IMR-90 (cell line): ENCODE measurements around the gene FCHSD2. TPM values are rescaled to one million over a fixed set of nuclear protein-coding genes. Genes with fewer than 3 reads are reported as not detected.

Experiments
- ATAC-seq: fragments of 200-7000 bp; cut with Tn5 transposase; 2 replicates; pipeline ENCODE4 v1.9.1; 2020; ENCODE audit warnings: low read depth, mild to moderate bottlenecking, moderate library complexity
- BruUV-seq: library from RNA; stranded (reverse); fragments of 400-500 nt; replicated peaks from 2 replicates; lab custom pipeline; 2021; lab: Mats Ljungman, UMichigan
- CTCF ChIA-PET: fragments of 300-600 bp; formaldehyde crosslinking; extraction: SDS; loops from one replicate; lab custom pipeline; 2021; ENCODE audit warnings: antibody characterized with exemption; lab: Yijun Ruan, JAX
- POLR2A ChIA-PET: fragments of 300-600 bp; sonication (Branson Sonifier 250); formaldehyde crosslinking; loops from one replicate; lab custom pipeline; 2022; ENCODE audit warnings: antibody characterized with exemption; ENCODE audit not compliant: unreplicated experiment; lab: Charles Lee
- DNase-seq: peaks from one replicate; pipeline ENCODE4 v3.0.0; 2013
- H2AFZ ChIP-seq: replicated peaks from 2 replicates; pipeline ENCODE3; 2013; ENCODE audit warnings: low read length, mild to moderate bottlenecking; ENCODE audit not compliant: poor library complexity
- H2AK5ac ChIP-seq: 2 replicates; pipeline ENCODE4 v1.6.1; 2013; ENCODE audit warnings: low read depth, low read length, inconsistent platforms
- H2AK9ac ChIP-seq: replicated peaks from 2 replicates; pipeline ENCODE3; 2013; ENCODE audit warnings: mild to moderate bottlenecking, low read depth, low read length, moderate library complexity; ENCODE audit not compliant: poor library complexity
- H2BK120ac ChIP-seq: 2 replicates; pipeline ENCODE4 v1.6.1; 2013; ENCODE audit warnings: low read depth, low read length, inconsistent platforms
- H2BK15ac ChIP-seq: 3 replicates; pipeline ENCODE4 v1.6.1; 2013; ENCODE audit warnings: low read depth, low read length, inconsistent platforms
- H2BK20ac ChIP-seq: 2 replicates; pipeline ENCODE4 v1.6.1; 2013; ENCODE audit warnings: low read depth, mild to moderate bottlenecking, inconsistent platforms, low read length, moderate library complexity
- H2BK5ac ChIP-seq: 2 replicates; pipeline ENCODE4 v1.6.1; 2013; ENCODE audit warnings: mild to moderate bottlenecking, low read depth, low read length, inconsistent platforms; ENCODE audit not compliant: poor library complexity, severe bottlenecking
- H3K14ac ChIP-seq: replicated peaks from 2 replicates; pipeline ENCODE4 v1.6.1; 2013; ENCODE audit warnings: low read depth, low read length, inconsistent platforms
- H3K18ac ChIP-seq: 2 replicates; pipeline ENCODE4 v1.6.1; 2013; ENCODE audit warnings: low read depth, low read length, control low read depth
- H3K23ac ChIP-seq: 2 replicates; pipeline ENCODE4 v1.6.1; 2013; ENCODE audit warnings: low read depth, low read length, inconsistent platforms
- H3K27ac ChIP-seq: 2 replicates; pipeline ENCODE4 v1.5.1; 2013; ENCODE audit warnings: mild to moderate bottlenecking, control low read depth, low read length; ENCODE audit not compliant: insufficient read depth
- H3K27me3 ChIP-seq: 2 replicates; pipeline ENCODE4 v1.6.1; 2013; ENCODE audit warnings: low read length; ENCODE audit not compliant: control insufficient read depth, insufficient read depth
- H3K36me3 ChIP-seq: 2 replicates; pipeline ENCODE4 v1.6.1; 2013; ENCODE audit warnings: low read length, mixed read lengths; ENCODE audit not compliant: control insufficient read depth, insufficient read depth
- H3K4ac ChIP-seq: 2 replicates; pipeline ENCODE4 v1.6.1; 2013; ENCODE audit warnings: low read depth, low read length, inconsistent platforms
- H3K4me1 ChIP-seq: 2 replicates; pipeline ENCODE4 v1.6.1; 2013; ENCODE audit warnings: low read length, mixed read lengths; ENCODE audit not compliant: control insufficient read depth, insufficient read depth
- H3K4me2 ChIP-seq: 2 replicates; pipeline ENCODE4 v1.6.1; 2013; ENCODE audit warnings: low read depth, mild to moderate bottlenecking, control low read depth, low read length, moderate library complexity
- H3K4me3 ChIP-seq: 2 replicates; pipeline ENCODE4 v1.5.1; 2013; ENCODE audit warnings: low read depth, mild to moderate bottlenecking, control low read depth, low read length, moderate library complexity; ENCODE audit not compliant: insufficient read depth
- H3K56ac ChIP-seq: 2 replicates; pipeline ENCODE4 v1.6.1; 2013; ENCODE audit warnings: low read length, inconsistent platforms; ENCODE audit not compliant: insufficient read depth; ENCODE audit errors: extremely low read depth
- H3K79me1 ChIP-seq, 2 experiments: 2 replicates each; pipeline ENCODE4 v1.6.1; 2013; ENCODE audit warnings: low read length in 2 of 2, inconsistent platforms in 1 of 2, low read depth in 1 of 2
- H3K9ac ChIP-seq: 2 replicates; pipeline ENCODE4 v1.6.1; 2013; ENCODE audit warnings: low read depth, low read length, control low read depth
- H3K9me1 ChIP-seq: 2 replicates; pipeline ENCODE4 v1.6.1; 2013; ENCODE audit warnings: low read length, inconsistent platforms; ENCODE audit not compliant: insufficient read depth
- H3K9me3 ChIP-seq: 2 replicates; pipeline ENCODE4 v1.6.1; 2013; ENCODE audit warnings: low read length; ENCODE audit not compliant: control insufficient read depth, insufficient read depth
- H4K20me1 ChIP-seq: 2 replicates; pipeline ENCODE4 v1.6.1; 2013; ENCODE audit warnings: low read length, inconsistent platforms; ENCODE audit not compliant: insufficient read depth
- H4K5ac ChIP-seq: 2 replicates; pipeline ENCODE4 v1.6.1; 2013; ENCODE audit warnings: mild to moderate bottlenecking, low read depth, low read length, control low read depth
- H4K8ac ChIP-seq, 2 experiments: 2 replicates each; pipeline ENCODE4 v1.6.1; 2013; ENCODE audit warnings: low read depth in 2 of 2, low read length in 2 of 2, control low read depth in 1 of 2, inconsistent platforms in 1 of 2
- H4K91ac ChIP-seq: 2 replicates; pipeline ENCODE4 v1.6.1; 2013; ENCODE audit warnings: low read depth, low read length, inconsistent platforms; ENCODE audit not compliant: insufficient read depth
- BHLHE40 ChIP-seq: fragments of 150-350 bp; IDR thresholded peaks from 2 replicates; pipeline ENCODE4 v1.6.1; 2016; ENCODE audit warnings: mild to moderate bottlenecking, low read depth, low read length
- CEBPB ChIP-seq: IDR thresholded peaks from 2 replicates; pipeline ENCODE4 v1.6.1; 2012; ENCODE audit warnings: low read depth, low read length, improper control_type of control experiment
- CHD1 ChIP-seq: IDR thresholded peaks from 2 replicates; pipeline ENCODE4 v1.6.1; 2012; ENCODE audit warnings: low read depth, low read length, improper control_type of control experiment
- FOS ChIP-seq: fragments of 150-350 bp; IDR thresholded peaks from 2 replicates; pipeline ENCODE4 v1.6.1; 2016; ENCODE audit warnings: low read depth, low read length
- MAFK ChIP-seq: IDR thresholded peaks from 2 replicates; pipeline ENCODE4 v1.6.1; 2012; ENCODE audit warnings: low read depth, low read length, improper control_type of control experiment
- MAZ ChIP-seq: IDR thresholded peaks from 2 replicates; pipeline ENCODE4 v1.6.1; 2012; ENCODE audit warnings: low read depth, mild to moderate bottlenecking, low read length, improper control_type of control experiment, moderate library complexity, borderline replicate concordance
- MXI1 ChIP-seq: IDR thresholded peaks from 2 replicates; pipeline ENCODE4 v1.6.1; 2012; ENCODE audit warnings: low read depth, mild to moderate bottlenecking, low read length, moderate library complexity, borderline replicate concordance
- POLR2A ChIP-seq: IDR thresholded peaks from 2 replicates; pipeline ENCODE4 v1.6.1; 2012; ENCODE audit warnings: mild to moderate bottlenecking, low read depth, low read length
- RAD21 ChIP-seq: IDR thresholded peaks from 2 replicates; pipeline ENCODE4 v1.6.1; 2012; ENCODE audit warnings: low read length, improper control_type of control experiment
- RCOR1 ChIP-seq: IDR thresholded peaks from 2 replicates; pipeline ENCODE4 v1.6.1; 2012; ENCODE audit warnings: mild to moderate bottlenecking, low read length, improper control_type of control experiment; ENCODE audit not compliant: insufficient replicate concordance
- WGBS, 2 experiments: methylation state at CpG; one replicate each; pipeline versions ENCODE4 v1.1.5 to v1.1.7; 2013; ENCODE audit warnings: missing lambda C conversion rate in 2 of 2; ENCODE audit not compliant: insufficient read length in 1 of 2; ENCODE audit errors: extremely low coverage in 2 of 2; 5-methylcytosine and 5-hydroxymethylcytosine counted together
- dilution Hi-C: fragments of 300-500 bp; cut with HindIII; formaldehyde crosslinking; loops from one replicate; pipeline ENCODE4 v1.14.3; 2018; ENCODE audit warnings: low sequenced_read_pairs; ENCODE audit not compliant: unreplicated experiment
- in situ Hi-C: fragments of 300-500 bp; cut with MboI; formaldehyde crosslinking; loops from 3 replicates; pipeline ENCODE4 v1.14.3; 2019; ENCODE audit warnings: low sequenced_read_pairs, inconsistent platforms, mixed read lengths
- intact Hi-C: fragments of 100-400 bp; cut with micrococcal nuclease; formaldehyde crosslinking; loops from 2 replicates; pipeline ENCODE4 v1.10.0; 2022
- polyA plus RNA-seq, 3 experiments: library from polyadenylated mRNA; depleted of rRNA; stranded (reverse); fragments of >200 nt; gene quantifications; 2 replicates each; pipeline ENCODE4 v1.2.3, GENCODE V29; 2012; ENCODE audit warnings: low replicate concordance in 1 of 3
- total RNA-seq: library from RNA; depleted of rRNA; stranded (reverse); fragments of >200 nt; gene quantifications from 2 replicates; pipeline ENCODE4 v1.2.3, GENCODE V29; 2012
- TF ChIP-seq, protein P1 (sequence below): fragments of 150-350 bp; IDR thresholded peaks from 2 replicates; pipeline ENCODE4 v1.6.1; 2017; ENCODE audit warnings: mild to moderate bottlenecking, antibody characterized with exemption, low read length, low read depth
- TF ChIP-seq, protein P2 (sequence below): fragments of 150-350 bp; IDR thresholded peaks from 2 replicates; pipeline ENCODE4 v1.6.1; 2016; ENCODE audit warnings: low read depth, mild to moderate bottlenecking, low read length, moderate library complexity, borderline replicate concordance
- TF ChIP-seq, protein P3 (sequence below): conservative IDR thresholded peaks from 2 replicates; pipeline ENCODE4 v1.5.1; 2012; ENCODE audit warnings: mild to moderate bottlenecking, low read depth, low read length, improper control_type of control experiment

FCHSD2 gene
- total and polyA plus RNA-seq, 2 of the 4 experiments (the other 2 are of a cell fraction): 5.9 to 18.7 TPM

DNA sequence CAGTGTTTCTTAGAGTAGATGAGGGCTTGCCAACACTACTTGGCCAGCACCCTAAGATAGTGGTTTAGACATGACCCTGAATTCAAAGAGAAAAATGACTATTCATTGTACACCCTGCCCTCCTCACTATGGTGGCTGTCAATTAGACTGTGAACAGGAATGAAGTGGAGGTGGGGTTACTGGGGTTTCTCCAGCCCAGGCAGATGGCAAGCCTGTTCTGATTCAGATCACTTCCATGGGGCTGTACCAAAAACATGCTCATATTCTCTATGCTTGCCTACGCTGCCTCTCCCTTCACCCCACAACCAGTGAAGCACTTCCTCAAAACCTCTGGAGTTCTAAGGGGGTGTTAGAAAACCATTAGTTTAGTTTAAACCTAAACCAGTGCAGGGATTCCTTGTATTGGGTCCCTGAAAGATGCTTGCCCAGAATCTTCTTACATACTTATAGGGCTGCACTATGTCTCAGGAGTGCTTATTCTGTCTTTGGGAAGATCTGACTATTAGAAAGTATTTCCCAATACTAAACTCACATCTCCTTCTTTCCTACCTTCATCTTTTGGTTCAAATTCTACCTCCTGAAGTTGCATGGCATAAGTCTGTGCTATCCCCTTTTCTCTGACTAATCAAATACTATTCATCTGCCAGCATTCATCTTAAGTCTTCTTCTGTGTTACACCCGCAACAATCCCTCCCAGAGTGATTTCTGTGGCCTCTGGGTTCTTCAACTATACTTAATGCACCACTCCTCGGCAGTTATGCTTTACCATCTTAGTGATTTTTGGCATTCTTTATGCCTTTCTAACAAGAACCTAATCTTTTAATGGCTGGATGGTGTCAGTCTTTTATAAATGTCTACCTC is 256.1 kb downstream of the FCHSD2 start:
- no peak overlapping the region for H2BK20ac ChIP-seq
- no peak overlapping the region for H3K18ac ChIP-seq
- no peak overlapping the region for H3K23ac ChIP-seq
- H3K9me3 ChIP-seq: no peaks in the 10 kb centered on the region
- peaks cover 15% of the 10 kb centered on the region for H3K36me3 ChIP-seq
- H2AFZ ChIP-seq: no peak overlapping the region
- H3K4me1 ChIP-seq: no peaks in the 10 kb centered on the region
- H2BK5ac ChIP-seq: no peak overlapping the region
- no peaks in the 10 kb centered on the region for H3K27me3 ChIP-seq
- H2BK15ac ChIP-seq: no peak overlapping the region
- H3K9me1 ChIP-seq: 0 out of 2 replicates have a peak, but pooled peaks cover 4% of the 10 kb centered on the region
- dilution Hi-C loops: no loop called here
- CTCF ChIA-PET: no interaction called here
- no peak overlapping the region for H2AK5ac ChIP-seq
- no CpG with 5 or more reads among the region's 3 CpGs for WGBS, 2 experiments
- TF ChIP-seq, protein P1, sequence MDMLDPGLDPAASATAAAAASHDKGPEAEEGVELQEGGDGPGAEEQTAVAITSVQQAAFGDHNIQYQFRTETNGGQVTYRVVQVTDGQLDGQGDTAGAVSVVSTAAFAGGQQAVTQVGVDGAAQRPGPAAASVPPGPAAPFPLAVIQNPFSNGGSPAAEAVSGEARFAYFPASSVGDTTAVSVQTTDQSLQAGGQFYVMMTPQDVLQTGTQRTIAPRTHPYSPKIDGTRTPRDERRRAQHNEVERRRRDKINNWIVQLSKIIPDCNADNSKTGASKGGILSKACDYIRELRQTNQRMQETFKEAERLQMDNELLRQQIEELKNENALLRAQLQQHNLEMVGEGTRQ: no peak
- TF ChIP-seq POLR2A: no peak
- no peak for TF ChIP-seq MAZ
- no peak for TF ChIP-seq RCOR1
- TF ChIP-seq BHLHE40: no peak
- TF ChIP-seq, protein P2, sequence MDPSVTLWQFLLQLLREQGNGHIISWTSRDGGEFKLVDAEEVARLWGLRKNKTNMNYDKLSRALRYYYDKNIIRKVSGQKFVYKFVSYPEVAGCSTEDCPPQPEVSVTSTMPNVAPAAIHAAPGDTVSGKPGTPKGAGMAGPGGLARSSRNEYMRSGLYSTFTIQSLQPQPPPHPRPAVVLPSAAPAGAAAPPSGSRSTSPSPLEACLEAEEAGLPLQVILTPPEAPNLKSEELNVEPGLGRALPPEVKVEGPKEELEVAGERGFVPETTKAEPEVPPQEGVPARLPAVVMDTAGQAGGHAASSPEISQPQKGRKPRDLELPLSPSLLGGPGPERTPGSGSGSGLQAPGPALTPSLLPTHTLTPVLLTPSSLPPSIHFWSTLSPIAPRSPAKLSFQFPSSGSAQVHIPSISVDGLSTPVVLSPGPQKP: no peak
- TF ChIP-seq, protein P3, sequence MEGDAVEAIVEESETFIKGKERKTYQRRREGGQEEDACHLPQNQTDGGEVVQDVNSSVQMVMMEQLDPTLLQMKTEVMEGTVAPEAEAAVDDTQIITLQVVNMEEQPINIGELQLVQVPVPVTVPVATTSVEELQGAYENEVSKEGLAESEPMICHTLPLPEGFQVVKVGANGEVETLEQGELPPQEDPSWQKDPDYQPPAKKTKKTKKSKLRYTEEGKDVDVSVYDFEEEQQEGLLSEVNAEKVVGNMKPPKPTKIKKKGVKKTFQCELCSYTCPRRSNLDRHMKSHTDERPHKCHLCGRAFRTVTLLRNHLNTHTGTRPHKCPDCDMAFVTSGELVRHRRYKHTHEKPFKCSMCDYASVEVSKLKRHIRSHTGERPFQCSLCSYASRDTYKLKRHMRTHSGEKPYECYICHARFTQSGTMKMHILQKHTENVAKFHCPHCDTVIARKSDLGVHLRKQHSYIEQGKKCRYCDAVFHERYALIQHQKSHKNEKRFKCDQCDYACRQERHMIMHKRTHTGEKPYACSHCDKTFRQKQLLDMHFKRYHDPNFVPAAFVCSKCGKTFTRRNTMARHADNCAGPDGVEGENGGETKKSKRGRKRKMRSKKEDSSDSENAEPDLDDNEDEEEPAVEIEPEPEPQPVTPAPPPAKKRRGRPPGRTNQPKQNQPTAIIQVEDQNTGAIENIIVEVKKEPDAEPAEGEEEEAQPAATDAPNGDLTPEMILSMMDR: no peak
- no peak for TF ChIP-seq RAD21
- no peak for TF ChIP-seq CEBPB
- TF ChIP-seq FOS: no peak
- TF ChIP-seq MAFK: no peak
- no peak for TF ChIP-seq CHD1
- no peak for TF ChIP-seq MXI1
- no peak overlapping the region for H3K56ac ChIP-seq
- no peak for ATAC-seq
- H3K14ac ChIP-seq: no peak overlapping the region
- intact Hi-C loops: no loop called here
- H2AK9ac ChIP-seq: no peak overlapping the region
- no TSS peak for BruUV-seq
- H2BK120ac ChIP-seq: no peak overlapping the region
- in situ Hi-C loops: no loop called here
- H4K8ac ChIP-seq: no peak overlapping the region
- H3K9ac ChIP-seq: no peak overlapping the region
- no peak overlapping the region for H3K4ac ChIP-seq
- POLR2A ChIA-PET: no interaction called here
- H3K27ac ChIP-seq: no peak overlapping the region
- no peak overlapping the region for H4K91ac ChIP-seq
- H4K20me1 ChIP-seq: no peaks in the 10 kb centered on the region
- no peak overlapping the region for H3K4me2 ChIP-seq
- DNase-seq: no peak
- H4K5ac ChIP-seq: no peak overlapping the region
- H3K4me3 ChIP-seq: no peak overlapping the region
- peaks cover 0 to 2% of the 10 kb centered on the region in 2 experiments for H3K79me1 ChIP-seq
